Ishikawa (cell line): ENCODE results near the gene KLF9.

Experiments used
- CEBPB ChIP-seq: IDR thresholded peaks from 2 replicates; pipeline ENCODE4 v1.6.1; 2012
- CREB1 ChIP-seq: IDR thresholded peaks from 2 replicates; pipeline ENCODE4 v1.6.1; 2012; ENCODE audit warnings: low read depth
- EGR1 ChIP-seq: IDR thresholded peaks from 2 replicates; pipeline ENCODE4 v1.6.1; 2012
- EP300 ChIP-seq: IDR thresholded peaks from 2 replicates; pipeline ENCODE4 v1.6.1; 2012; ENCODE audit warnings: borderline replicate concordance
- FOXM1 ChIP-seq: IDR thresholded peaks from 2 replicates; pipeline ENCODE4 v1.6.1; 2012; ENCODE audit warnings: low read depth, borderline replicate concordance
- NFIC ChIP-seq: IDR thresholded peaks from 2 replicates; pipeline ENCODE4 v1.6.1; 2012
- RAD21 ChIP-seq: IDR thresholded peaks from 2 replicates; pipeline ENCODE4 v1.6.1; 2012; ENCODE audit warnings: low read depth
- REST ChIP-seq: IDR thresholded peaks from 2 replicates; pipeline ENCODE4 v1.6.1; 2012; ENCODE audit warnings: low read depth, mild to moderate bottlenecking
- TAF1 ChIP-seq: IDR thresholded peaks from 2 replicates; pipeline ENCODE4 v1.6.1; 2012; ENCODE audit warnings: low read depth, mild to moderate bottlenecking
- TCF12 ChIP-seq: IDR thresholded peaks from 2 replicates; pipeline ENCODE4 v1.6.1; 2012; ENCODE audit warnings: low read depth
- TEAD4 ChIP-seq: IDR thresholded peaks from 2 replicates; pipeline ENCODE4 v1.6.1; 2012
- YY1 ChIP-seq: IDR thresholded peaks from 2 replicates; pipeline ENCODE4 v1.6.1; 2012; ENCODE audit warnings: low read depth
- ZBTB7A ChIP-seq: IDR thresholded peaks from 2 replicates; pipeline ENCODE4 v1.6.1; 2012; ENCODE audit warnings: low read depth
- TF ChIP-seq, protein P1 (sequence below): IDR thresholded peaks from 2 replicates; pipeline ENCODE4 v1.6.1; 2012
- TF ChIP-seq, protein P2 (sequence below): IDR thresholded peaks from 2 replicates; pipeline ENCODE4 v1.6.1; 2012

The KLF9 gene

GRCh38 chr9:70413799-70414775, at the start of gene KLF9:
TSS of gene KLF9 (minus strand) at chr9:70414657. CDS start at chr9:70413363, 1,294 bp downstream.
- TF ChIP-seq RAD21 (no peak), TCF12 (peak; percentile 69), TEAD4 (peak; percentile 45; the same call in 1 of the 2 replicates), ZBTB7A (no peak; the same call in 1 of the 2 replicates), EGR1 (no peak), FOXM1 (0 out of 2 replicates have a peak, but pooled peaks have one; percentile 50), TAF1 (peak; percentile 46; the same call in 1 of the 2 replicates), EP300 (peak; percentile 46; the same call in 1 of the 2 replicates), CREB1 (peak; percentile 53)
- TF ChIP-seq, protein P1, sequence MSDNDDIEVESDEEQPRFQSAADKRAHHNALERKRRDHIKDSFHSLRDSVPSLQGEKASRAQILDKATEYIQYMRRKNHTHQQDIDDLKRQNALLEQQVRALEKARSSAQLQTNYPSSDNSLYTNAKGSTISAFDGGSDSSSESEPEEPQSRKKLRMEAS: peak; percentile 98
- TF ChIP-seq, protein P2, sequence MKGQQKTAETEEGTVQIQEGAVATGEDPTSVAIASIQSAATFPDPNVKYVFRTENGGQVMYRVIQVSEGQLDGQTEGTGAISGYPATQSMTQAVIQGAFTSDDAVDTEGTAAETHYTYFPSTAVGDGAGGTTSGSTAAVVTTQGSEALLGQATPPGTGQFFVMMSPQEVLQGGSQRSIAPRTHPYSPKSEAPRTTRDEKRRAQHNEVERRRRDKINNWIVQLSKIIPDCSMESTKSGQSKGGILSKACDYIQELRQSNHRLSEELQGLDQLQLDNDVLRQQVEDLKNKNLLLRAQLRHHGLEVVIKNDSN: no peak

DNA sequence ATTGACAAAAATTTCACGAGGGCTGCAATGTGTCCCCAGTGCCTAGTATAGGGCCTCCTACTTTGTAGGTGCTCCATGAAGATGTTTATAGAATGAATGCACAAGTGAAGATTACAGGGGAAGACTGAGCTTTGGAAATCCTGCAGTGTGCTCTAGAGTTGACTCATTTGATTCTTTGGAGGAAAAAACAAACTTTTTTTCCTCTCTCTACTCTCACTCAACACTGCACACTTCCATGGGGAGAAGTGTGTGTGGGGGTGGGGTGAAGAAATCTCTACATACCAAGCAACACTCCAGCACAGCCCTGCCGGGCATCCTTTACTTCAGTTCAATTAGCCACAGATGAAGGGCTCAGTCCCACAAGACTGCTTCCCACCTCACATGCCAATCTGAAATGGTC, 49.4 kb upstream of the KLF9 start:
- TF ChIP-seq NFIC (no peak), TCF12 (no peak), CEBPB (no peak), ZBTB7A (no peak), TEAD4 (no peak), EGR1 (no peak), TAF1 (no peak), FOXM1 (no peak), RAD21 (no peak), EP300 (no peak), YY1 (no peak), REST (no peak), CREB1 (no peak)
- TF ChIP-seq, protein P2: no peak
- TF ChIP-seq, protein P1: no peak

GRCh38 chr9:70462300-70462699, 47.8 kb upstream of the KLF9 start:
- TF ChIP-seq TEAD4: no peak
- no peak for TF ChIP-seq CEBPB
- TF ChIP-seq, protein P1: no peak
- TF ChIP-seq RAD21: no peak

DNA sequence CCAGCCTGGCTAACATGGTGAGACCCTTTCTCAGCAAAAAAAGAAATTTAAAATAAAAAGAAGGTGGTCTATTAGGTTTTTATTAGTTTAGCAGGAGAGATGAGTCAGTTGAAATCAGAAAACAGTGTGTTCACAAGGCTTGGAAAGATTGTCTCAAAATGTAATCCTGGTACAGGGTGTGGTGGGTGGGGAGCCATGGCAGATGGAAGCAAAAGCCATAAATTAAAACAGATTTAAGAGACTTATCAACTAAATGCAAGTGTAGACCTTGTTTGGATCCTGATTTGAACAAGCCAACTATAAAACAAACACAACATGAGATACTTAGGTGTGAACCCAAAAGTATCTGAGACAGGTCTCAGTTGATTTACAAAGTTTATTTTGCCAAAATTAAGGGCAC, 42.8 kb upstream of the KLF9 start:
- no peak for TF ChIP-seq EP300
- no peak for TF ChIP-seq FOXM1
- no peak for TF ChIP-seq NFIC
- no peak for TF ChIP-seq CREB1

DNA sequence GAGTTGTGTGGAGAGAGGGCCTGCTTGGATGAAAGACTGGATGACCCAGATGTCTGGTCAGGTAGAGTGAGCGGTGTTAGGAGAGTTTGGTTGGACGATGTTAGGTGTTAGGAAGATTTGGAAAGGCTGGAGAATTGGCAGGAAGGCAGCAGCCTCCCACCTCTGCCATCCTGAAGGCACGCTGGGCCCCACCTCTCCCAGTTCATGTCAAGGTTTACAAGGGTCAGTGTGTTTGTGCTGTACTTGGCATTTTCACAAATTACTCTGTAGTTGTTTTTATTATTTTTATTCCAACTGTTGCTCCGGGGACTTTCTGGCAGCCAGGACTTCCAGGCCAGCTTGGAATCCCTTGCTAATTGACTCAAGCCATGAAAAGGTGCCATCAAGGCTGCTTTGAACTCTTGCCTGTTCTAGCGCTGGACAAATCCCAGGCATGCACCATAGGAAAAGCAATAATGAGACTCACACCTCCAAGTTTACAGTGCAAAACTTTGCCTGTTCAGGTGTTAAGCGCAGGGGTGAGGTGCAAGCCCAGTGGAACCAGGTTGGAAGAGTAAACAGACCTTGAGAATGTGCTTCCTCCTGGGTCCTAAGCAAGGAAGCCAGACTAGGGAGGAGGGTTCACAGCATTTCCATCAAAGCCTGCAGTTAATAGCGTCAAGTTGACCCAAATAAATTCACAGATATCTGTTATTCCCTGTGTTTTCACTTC, 41.7 kb upstream of the KLF9 start:
- TF ChIP-seq FOXM1 (no peak), TAF1 (no peak), CEBPB (no peak), RAD21 (no peak), YY1 (no peak), ZBTB7A (no peak), TEAD4 (no peak), EP300 (no peak), TCF12 (no peak), EGR1 (no peak)
- TF ChIP-seq, protein P1: no peak
- TF ChIP-seq, protein P2: no peak

GRCh38 chr9:70452365-70452764, 37.9 kb upstream of the KLF9 start:
- TF ChIP-seq CREB1 (no peak), CEBPB (no peak)

GRCh38 chr9:70451765-70452164, 37.3 kb upstream of the KLF9 start:
- TF ChIP-seq TEAD4 (no peak), TCF12 (no peak), RAD21 (no peak)
- TF ChIP-seq, protein P2: no peak
